Measurements from ENCODE around the gene C2orf66.

The C2orf66 gene

GRCh38 chr2:196759378-196759706 is 49.8 kb downstream of the C2orf66 start:
- no peak for DNase-seq (ENCODE audit: low spot score)

DNA sequence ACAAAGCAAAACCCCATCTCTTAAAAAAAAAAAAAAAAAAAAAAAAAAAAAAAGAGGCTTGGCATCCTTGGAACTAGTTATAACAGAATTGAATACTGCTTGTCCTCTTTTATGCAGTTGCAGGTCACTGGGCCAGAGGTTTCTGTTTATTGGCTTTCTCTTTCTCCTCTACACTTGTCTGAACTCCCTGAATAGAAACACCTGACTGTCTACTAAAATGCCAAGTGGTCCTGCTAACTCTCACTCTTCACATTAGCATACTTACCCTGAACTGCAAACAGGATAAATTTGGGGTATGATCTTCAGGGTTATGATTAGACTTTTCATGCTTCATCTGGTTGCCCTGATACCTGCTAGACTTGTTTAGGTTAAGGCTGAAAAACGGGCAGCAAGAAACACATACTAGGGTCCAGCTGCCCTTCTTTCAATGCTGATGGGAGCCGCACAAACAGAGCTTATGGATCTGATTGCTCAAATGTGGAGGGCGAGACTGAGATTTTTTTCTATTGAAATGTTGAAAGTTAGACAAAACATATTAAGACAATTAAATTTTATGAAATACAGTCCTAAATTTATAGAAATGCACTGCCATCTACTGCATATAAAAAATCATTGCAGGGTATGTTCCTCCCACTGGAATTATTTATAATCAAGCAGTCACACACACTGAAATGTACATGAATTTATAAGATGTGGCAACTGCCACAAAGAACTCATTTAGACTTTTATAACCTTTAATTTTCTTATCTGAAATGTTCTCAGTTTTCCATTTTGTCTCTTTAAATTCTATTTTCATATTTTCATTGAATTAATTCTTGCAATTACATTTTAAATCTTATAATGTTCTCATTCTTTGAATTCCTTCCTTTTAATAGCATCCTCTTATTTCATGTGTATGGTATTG is 50.4 kb downstream of the C2orf66 start:
- DNase-seq (ENCODE audit: low spot score) = no peak

Data from CD4-positive, alpha-beta T cell treated with Interleukin-2 at 100 ng/mL for 4 hours (primary cell).